GM21526 (cell line): ENCODE measurements around the gene WIPI1.
"Not testable (repeated sequence)": the region's sequence is repeated elsewhere in the genome, so short reads cannot be mapped to it uniquely, and the experiment has no call there.

ENCODE experiments used
- ATAC-seq: cut with Tn5 transposase; IDR thresholded peaks from one replicate; pipeline ENCODE4 v1.9.1; 2021; ENCODE audit warnings: moderate library complexity; ENCODE audit not compliant: unreplicated experiment, low FRiP score

Gene WIPI1, protein sequence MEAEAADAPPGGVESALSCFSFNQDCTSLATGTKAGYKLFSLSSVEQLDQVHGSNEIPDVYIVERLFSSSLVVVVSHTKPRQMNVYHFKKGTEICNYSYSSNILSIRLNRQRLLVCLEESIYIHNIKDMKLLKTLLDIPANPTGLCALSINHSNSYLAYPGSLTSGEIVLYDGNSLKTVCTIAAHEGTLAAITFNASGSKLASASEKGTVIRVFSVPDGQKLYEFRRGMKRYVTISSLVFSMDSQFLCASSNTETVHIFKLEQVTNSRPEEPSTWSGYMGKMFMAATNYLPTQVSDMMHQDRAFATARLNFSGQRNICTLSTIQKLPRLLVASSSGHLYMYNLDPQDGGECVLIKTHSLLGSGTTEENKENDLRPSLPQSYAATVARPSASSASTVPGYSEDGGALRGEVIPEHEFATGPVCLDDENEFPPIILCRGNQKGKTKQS

DNA sequence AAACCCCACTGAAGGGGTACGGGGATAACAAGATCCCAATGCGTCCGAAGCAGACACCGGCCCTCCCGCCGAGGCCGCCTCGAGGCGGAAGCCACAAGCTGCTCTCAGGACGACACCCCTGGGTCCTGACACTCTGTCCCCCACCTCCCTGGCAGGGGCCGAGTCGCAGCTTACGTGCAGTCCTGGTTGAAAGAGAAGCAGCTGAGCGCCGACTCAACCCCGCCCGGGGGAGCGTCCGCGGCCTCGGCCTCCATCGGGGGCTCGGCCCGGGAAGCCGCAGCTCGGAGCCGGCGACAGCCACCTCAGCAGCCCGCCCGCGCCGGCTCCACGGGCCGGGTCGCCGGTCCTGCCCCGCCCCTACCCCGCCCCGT is at the start of gene WIPI1:
Gene WIPI1 (minus strand): TSS at position 329 of the 371 bp plus-strand sequence. CDS start 75 bp downstream, at position 254.
- peak; percentile 20 for ATAC-seq

DNA sequence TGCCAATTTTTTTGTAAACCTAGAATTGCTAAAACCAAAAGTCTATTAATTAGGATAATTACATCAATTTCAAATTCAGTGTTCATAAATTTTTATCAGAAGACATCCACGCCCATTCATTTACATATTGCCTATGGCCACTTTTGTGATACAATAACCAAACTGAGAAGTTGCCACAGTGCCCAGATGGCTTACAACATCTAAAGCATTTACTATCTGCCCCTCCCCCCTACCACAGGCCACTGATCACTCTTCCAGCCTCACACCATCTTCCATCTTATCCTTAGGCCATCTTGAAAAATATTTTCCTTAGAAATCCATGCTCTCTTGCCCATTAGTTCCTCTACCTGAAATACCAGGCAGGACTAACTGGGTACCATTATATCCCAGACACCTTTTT is 48.7 kb upstream of the WIPI1 start:
- no peak for ATAC-seq

DNA sequence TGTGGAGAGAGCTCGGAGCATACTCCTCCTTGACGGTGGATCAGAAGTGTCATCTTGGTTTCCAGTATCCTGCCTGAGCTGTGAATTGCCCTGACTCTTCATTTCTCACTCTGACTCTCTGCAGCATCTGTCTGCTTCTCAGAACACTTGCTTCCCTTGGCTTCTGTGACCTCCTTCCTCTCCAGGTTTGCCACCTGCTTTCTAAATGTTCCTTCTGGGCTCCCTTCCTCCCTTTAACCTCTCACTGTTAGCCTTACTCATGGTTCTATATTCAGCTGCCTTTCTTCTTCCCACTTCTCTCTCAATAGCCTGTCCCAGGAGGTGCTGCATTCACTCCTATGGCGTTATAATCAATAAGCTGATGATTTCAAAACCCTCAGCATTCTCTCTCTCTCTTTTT is 43.8 kb upstream of the WIPI1 start:
- no peak for ATAC-seq

DNA sequence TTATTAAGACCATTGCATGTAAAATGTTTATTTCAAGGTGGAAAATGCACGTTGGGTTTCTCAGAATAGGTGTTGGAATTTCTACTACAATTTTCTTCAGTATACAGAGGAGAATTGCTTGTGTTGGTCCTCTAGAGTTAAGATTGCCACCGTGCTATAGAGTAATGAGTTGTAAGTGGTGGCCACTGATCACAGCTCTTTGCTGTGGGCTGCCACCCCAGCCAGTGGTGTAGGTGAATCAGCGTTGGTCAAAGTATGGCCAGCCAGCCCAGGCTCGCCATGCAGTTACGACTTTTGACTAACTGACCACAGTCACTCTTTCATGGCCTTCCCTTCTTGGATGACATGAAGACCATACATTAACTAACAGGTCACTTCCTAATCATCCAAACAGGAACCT is 42.3 kb upstream of the WIPI1 start:
- ATAC-seq, result no peak

DNA sequence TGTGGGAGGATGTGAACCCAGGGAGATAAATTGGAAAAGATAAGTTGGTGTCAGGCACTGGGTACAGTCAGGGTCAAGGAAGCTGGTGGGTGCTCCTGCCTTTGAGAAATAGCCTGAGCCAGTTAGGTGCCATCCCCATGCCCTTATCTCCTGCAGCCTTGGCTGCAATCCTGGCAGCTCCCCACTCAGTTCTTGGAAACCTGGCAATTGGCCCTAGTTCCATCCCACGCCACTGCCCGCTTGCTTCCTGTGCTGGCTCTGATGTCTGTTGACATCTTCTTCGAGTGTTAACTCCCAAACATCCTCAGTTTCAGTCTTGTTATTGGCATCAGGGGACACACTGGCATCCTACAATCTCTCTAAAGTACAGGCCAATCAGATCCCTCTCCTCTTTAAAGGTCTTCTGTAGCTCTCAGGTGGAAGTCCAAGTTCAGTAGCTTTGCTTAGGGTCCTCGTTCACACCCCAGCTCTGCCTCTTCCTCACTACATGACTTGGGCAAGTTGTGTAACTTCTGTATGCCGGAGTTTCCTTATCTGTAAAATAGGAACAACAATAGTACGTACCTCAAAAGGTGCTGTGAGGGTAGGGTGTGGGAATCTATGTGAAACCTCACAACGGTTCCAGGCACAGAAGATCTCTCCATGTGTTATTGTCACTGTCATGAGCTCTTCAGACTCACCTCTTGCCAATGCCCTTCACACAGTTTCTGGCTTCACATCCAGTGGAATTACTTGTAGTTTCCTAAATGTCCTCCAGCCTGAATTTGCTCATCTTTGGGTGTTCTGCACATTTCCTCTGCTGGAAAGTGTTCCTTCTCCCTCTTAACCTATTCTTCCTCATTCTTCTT is 41.4 kb upstream of the WIPI1 start:
- peak; percentile 29 for ATAC-seq

DNA sequence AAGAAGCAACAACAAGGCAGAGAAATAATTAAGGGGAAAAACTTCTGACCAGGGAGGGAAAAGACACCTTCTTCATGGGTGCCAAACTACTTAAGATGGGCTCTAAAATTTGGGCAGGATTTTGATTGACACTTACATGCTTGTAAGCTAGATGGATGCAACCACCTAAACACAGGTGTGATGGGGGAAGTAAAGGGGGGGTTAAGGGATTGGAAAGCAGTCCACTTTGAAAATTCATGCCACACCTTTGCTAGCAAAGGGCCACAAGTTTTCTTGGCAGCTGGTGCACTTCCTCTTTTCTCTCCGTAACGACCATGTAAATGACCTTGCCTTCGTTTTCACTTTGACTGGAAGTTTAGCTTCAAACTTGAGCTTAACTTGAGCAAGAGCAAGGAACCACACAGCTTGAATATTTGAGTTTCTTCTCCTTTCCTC is 40.6 kb upstream of the WIPI1 start:
- peak; percentile 82 for ATAC-seq

DNA sequence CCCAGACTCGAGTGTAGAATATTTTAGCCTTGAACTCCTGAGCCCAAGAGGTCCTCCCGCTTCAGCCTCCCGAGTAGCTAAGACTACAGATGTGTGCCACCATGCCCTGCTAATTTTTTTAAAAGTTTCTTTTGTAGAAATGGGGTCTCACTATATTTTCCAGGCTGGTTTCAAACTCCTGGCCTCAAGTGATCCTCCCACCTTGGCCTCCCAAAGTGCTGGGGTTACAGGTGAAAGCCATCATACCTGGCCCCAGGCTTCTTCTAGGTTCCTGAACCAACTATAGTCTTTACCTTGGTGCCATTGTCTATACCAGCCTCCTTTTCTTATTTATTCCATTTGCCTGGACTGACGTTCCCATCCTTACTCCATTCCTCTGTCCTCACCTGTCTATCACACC is 37.8 kb upstream of the WIPI1 start:
- ATAC-seq, result no peak

DNA sequence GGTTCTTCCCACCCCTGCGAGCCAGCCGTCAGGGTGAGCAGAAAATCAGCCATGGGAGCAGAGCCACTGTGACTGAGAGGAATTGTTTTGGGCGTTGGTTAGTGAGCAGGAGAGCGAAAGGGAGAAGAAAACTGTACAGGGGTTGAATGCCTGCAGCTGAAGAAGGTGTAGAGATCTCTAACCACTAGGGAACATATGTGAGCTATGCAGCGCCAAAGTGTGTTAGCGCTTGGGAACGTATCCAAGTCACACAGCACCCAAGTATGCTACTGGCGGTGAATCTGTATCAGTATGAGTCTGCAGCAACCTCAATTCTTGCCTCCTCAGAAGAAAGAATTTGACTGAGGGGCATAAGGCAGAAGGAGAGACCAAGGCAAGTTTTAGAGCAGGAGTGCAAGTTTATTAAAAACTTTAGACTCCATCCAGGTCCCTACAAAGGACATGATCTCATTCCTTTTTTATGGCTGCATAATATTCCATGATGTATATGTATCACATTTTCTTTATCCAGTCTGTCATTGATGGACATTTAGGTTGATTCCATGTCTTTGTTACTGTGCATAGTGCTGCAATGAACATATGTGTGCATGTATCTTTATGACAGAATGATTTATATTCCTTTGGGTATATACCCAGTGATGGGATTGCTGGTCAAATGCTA is 35.2 kb upstream of the WIPI1 start:
- not testable (repeated sequence) for ATAC-seq

DNA sequence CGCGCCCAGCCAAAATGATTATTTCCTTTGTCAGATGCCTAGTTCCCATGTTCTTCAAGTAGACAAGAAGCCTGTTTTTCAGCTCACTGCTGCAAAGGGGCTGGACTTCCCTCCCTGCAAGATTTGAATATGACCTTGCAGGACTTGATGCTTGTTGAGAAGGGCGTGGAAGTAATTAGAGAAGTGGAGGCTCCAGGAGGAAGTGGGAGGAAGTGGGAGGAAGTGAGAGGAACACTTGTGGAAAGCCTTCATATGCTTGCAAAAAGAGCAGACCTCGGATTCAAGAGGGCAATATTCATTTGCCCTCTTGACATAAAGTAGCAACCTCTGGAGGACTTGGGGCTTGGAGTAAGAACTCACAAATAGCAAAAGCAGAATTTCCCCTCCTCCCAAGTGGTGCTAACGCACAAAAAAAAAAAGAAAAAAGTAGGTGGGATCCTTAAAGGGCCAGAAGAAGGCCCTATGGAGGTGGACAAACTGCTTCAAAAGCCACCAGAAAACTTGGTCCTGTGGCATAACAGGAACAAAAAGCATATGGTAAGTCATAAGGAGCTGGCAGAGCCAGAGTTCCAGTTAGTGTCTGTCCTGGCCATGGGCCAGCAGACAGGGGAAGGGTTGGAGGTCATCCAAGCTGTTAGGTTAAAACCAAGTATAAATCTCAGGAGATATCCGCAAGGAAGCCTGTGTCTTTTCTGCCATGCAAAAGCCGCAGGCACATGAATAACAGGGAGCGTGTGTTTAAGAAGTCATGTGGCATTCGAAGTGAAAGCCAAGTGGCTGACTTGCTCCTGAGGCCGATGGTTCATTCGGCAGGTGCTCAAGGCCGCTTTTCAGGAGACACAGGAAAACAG is 34.3 kb upstream of the WIPI1 start:
- no peak for ATAC-seq

DNA sequence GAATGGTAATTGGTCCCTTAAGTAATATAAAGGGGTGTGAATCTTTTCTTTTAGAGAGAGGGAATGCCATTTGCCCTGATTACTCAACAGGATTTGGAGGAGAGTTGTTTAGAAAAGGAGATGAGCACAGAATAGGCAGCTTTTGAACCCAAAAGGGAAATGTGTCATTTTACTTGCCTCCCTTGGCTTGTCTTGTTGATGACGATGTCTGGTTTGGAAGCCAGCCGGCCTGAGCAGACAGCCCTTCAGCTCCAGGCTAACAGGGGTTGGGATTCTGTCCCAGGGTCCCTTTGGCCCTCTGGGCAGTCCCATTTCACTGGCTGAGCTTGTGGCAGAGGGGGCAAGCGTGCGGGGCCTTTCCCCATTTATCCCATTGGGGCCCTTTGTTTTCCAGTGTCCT is 32.6 kb upstream of the WIPI1 start:
- ATAC-seq, result no peak

DNA sequence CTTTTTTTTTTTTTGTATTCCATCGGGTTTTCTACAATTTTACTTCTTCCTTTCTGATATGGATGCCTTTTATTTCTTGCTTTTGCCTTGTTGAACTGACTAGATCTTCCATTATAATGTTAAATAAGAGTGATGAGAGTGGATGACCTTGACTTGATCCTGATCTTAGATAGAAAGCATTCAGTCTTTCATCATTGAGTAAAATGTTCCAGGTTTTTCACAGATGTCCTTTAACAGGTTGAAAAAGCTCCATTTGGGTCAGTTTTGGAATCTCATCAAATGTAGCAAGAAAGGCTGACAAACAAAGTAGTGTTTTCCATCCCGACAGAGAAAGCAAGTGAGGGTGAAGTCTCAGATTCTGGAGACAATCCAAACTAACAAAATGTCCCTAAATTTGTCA is 27.2 kb upstream of the WIPI1 start:
- no peak for ATAC-seq

DNA sequence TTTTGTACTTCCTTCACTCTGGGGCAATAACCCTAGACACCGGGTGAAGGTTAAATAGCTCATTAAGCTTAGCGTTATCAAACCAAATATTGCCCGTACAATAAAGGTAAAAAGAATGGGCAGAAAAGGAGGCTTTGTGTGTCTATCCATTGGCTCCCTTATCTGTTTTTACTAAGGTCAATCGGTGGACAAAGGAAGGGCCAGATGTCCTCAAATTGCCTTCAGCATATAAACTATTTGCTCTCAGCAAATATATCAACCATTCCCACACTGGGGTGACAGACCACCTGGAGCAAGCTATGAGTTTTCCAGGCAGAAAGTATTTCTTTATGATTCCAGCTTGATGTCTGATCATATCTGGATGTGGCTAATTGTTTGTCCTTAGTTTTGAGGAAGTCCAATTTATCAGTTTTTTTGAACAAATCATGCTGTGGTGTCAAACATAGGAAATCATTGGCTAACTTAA is 25.3 kb upstream of the WIPI1 start:
- ATAC-seq, result no peak

DNA sequence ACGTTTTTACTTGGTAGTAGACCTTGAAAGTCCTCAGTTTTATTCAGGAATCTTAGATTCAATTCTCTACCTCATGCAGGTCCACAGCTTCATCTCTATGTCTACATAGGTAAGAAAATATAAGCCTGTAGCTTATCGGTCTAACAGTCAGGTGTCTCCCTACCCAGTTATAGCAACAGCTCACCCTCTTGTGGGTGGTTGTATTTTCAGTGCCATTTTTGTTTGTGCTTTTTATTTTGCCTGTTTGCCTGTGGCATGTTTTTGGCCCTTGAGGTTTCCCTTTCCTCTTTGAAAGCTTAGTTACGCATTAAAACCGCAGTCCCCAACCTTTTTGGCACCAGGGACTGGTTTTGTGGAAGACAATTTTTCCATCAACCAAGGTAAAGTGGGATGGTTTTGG is 23.6 kb upstream of the WIPI1 start:
- ATAC-seq, result no peak

DNA sequence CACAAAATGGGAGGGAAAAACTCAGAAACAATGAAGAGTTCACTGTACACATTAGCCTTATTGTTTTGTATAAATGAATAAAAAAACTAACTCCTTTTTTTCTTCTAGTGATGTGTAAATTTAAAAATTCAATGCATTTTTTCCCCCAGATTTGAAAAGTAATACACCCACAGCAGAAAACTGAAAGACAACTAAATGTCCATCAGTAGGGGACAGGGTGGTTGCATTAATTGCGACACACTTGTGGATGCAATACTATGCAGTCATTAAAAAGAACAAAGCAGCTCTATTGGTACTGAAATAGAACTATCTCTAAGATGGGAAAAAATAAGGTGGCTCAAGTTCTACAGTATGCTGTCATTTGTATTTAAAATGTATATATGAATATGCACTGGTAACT is 13.7 kb upstream of the WIPI1 start:
- ATAC-seq, result no peak

DNA sequence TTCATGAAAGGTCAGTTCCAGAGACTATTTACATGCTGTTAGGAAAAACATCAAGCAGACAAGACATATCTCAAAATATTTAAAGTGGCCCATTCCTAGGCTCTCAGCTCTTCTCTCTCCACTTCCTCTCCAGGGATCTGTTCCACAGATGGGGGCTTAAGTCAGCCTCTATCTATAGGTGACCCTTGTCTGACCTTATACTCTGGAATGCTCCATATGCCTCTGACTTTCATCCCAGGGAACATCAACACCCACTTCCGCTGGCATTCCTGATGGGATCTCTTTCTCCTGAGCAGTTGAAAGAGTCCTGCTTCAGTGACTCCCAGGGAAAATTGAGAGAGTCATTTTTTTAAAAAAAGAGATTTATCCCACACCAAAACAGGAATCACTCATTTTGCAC is 11.5 kb upstream of the WIPI1 start:
- ATAC-seq, result no peak

DNA sequence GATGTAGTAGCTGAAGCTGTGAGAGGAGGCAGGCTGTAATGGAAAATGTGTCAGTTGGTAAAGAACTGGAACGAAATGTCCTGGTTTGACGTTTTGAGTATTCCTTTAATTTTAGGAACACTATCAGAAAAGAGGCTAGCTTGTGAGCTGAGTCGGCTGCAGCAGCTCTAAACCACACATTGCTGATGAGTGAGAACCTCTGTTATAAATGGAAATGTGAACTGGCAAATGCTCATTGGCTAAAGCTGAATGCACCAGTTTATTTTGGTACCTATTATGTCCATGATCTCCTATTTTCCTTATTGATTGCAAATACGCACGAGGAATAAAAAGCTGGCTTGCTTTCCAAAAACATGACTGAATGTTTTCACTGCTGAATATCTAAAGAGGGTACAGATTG is 11.0 kb upstream of the WIPI1 start:
- ATAC-seq, result no peak

DNA sequence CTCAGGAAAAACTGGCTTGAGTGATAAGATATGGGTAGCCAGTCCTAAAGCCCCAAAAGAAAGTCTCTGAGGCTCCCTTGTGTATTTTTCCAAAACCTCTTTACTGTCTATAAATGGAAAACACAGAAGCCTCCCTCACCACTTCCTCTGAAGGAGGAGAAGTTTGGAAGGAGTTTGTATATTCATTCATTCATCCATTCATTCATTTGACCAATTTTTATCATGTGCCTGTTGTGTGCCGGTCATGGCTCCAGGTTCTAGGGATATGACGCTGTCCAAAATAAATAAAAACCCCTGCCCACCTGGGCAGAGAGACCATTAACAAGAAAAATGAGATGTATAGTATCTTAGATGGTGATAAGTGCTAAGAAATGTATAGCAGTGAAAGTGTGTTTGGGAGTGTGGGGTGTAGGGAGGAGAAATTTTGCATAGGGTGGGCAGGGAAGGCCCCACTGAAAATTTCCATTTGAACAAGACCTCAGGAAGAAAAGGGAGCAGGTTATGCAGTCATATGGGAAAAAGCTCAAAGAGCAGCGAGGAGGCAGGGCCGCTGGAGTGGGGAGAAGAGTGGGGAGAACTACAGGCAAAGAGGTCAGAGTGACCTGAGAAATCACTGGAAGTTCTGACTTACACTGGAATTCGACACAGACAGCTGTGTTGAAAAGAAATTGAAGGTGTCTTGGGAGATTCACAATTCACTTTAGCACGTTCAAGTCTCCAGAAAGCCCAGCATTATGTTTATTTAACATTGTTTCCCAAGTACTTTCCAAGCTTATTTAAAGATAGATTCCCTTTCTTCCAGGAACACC is 6.1 kb upstream of the WIPI1 start:
- ATAC-seq, result no peak

DNA sequence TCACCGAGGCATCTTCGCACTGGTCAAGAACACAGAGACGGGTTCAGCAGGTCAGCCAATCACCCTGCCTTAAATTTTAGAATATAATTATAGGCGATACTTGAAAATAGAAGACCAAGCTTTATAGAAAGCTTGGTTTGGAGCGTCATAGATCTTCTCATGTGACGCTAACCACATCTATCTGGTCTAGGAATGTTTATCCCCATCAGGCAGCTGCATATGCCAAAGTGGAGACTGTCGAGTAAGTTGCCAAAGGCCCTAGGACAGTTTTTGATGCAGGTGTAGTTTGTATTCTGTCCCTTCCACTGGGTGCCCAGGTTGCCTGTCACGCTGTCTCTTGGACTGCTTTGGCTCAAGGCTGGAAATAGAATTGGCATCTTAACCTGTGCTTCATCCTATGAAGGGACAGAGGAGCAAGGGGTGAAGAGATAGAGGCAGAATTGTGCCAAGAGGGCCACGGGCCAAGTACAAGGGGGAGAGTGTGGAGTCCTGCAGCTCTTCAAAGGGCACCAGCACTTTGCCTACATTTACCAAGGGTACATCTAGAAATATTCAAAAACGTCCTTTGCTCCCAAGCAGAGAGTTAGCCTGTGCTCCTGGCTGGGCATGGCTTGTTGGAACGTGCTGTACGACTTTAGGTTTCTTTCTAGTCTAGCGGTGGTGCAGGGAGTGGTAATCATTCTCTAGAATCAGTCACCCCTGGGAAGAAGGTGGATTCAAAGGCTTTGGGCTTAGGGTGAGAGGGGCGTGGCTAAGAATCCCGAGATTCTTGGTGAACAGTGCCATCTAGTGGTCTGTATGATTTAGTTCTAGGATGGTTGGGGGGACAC is 5.3 kb upstream of the WIPI1 start:
- peak; percentile 33 for ATAC-seq
